CD8-positive, alpha-beta memory T cell (primary cell): Measurements from ENCODE around the gene DGKI. TPM values are rescaled to one million over a fixed set of nuclear protein-coding genes. Genes with fewer than 3 reads are reported as not detected.

Experiments used
- CTCF ChIA-PET: fragments of 350-600 bp; sonication (Branson Sonifier 250); formaldehyde crosslinking; loops from one replicate; lab custom pipeline; 2021; ENCODE audit warnings: antibody characterized with exemption; lab: Charles Lee
- POLR2A ChIA-PET: fragments of 350-600 bp; sonication (Branson Sonifier 250); formaldehyde crosslinking; loops from one replicate; lab custom pipeline; 2021; ENCODE audit warnings: antibody characterized with exemption; lab: Charles Lee
- DNase-seq, 5 donors: peaks; one replicate each; pipeline versions ENCODE4 v3.0.0 to v3.0.0-alpha.2; 2020 to 2022; ENCODE audit warnings: mixed read lengths in 1 of 5
- H3K27ac ChIP-seq: one replicate; pipeline ENCODE4 v1.7.0; 2013; ENCODE audit warnings: low read depth, mild to moderate bottlenecking, low read length, moderate library complexity
- H3K27me3 ChIP-seq: 2 replicates; pipeline ENCODE4 v1.7.0; 2013; ENCODE audit warnings: low read length, mild to moderate bottlenecking; ENCODE audit not compliant: insufficient read depth, poor library complexity, severe bottlenecking
- H3K36me3 ChIP-seq: 2 replicates; pipeline ENCODE4 v1.7.0; 2013; ENCODE audit warnings: mild to moderate bottlenecking, low read length, moderate library complexity; ENCODE audit not compliant: insufficient read depth
- H3K4me1 ChIP-seq: 2 replicates; pipeline ENCODE4 v1.7.0; 2013; ENCODE audit warnings: mild to moderate bottlenecking, low read length, moderate library complexity; ENCODE audit not compliant: insufficient read depth
- H3K4me3 ChIP-seq: 2 replicates; pipeline ENCODE4 v1.7.0; 2013; ENCODE audit warnings: mild to moderate bottlenecking, low read length
- H3K9me3 ChIP-seq: 2 replicates; pipeline ENCODE4 v1.7.0; 2013; ENCODE audit warnings: mild to moderate bottlenecking, low read length
- H3K27ac Mint-ChIP-seq, 8 donors: one replicate each; pipeline ENCODE4 v1.8.0; 2020 to 2021; ENCODE audit warnings: mixed read lengths in 8 of 8, mild to moderate bottlenecking in 6 of 8, inconsistent platforms in 3 of 8, moderate library complexity in 3 of 8
- H3K27me3 Mint-ChIP-seq, 2 donors: one replicate each; pipeline ENCODE4 v1.8.0; 2020 to 2021; ENCODE audit warnings: mixed read lengths in 2 of 2, mild to moderate bottlenecking in 1 of 2, moderate library complexity in 1 of 2
- H3K36me3 Mint-ChIP-seq, 3 donors: one replicate each; pipeline ENCODE4 v1.8.0; 2020 to 2021; ENCODE audit warnings: mixed read lengths in 3 of 3, inconsistent platforms in 1 of 3, mild to moderate bottlenecking in 1 of 3
- H3K4me1 Mint-ChIP-seq, 3 donors: one replicate each; pipeline ENCODE4 v1.8.0; 2020 to 2021; ENCODE audit warnings: mixed read lengths in 3 of 3, inconsistent platforms in 1 of 3, mild to moderate bottlenecking in 1 of 3
- H3K4me3 Mint-ChIP-seq, 7 donors: one replicate each; pipeline ENCODE4 v1.8.0; 2020 to 2021; ENCODE audit warnings: mixed read lengths in 7 of 7, mild to moderate bottlenecking in 6 of 7, moderate library complexity in 4 of 7, inconsistent platforms in 2 of 7
- H3K9me3 Mint-ChIP-seq, 5 donors: one replicate each; pipeline ENCODE4 v1.8.0; 2020 to 2022; ENCODE audit warnings: mixed read lengths in 5 of 5, mild to moderate bottlenecking in 3 of 5, moderate library complexity in 2 of 5, inconsistent platforms in 1 of 5
- polyA plus RNA-seq: library from polyadenylated mRNA; unstranded; fragments of 300-500 nt; fragmentation: Illumina TruSeq; gene quantifications from one replicate; pipeline ENCODE4 v1.2.3, GENCODE V29; 2021
- total RNA-seq, 2 experiments: library from RNA; stranded (reverse); gene quantifications; one replicate each; pipeline ENCODE4 v1.2.3, GENCODE V29; 2021

Gene DGKI
- total and polyA plus RNA-seq, 3 experiments from 2014 or later, result 1.3 to 1.4 TPM; not detected in 1

- Mint-ChIP-seq H3K4me3 (no peak overlapping the region), H3K9me3 (peaks cover 0 to 2% (median 0%) of the 10 kb centered on the region in 5 donors), H3K4me1 (no peaks in the 10 kb centered on the region), H3K27me3 (peaks cover 5 to 11% of the 10 kb centered on the region in 2 donors), H3K36me3 (no peaks in the 10 kb centered on the region), H3K27ac (no peak overlapping the region)
- Histone ChIP-seq H3K27me3 (no peaks in the 10 kb centered on the region), H3K9me3 (no peaks in the 10 kb centered on the region), H3K36me3 (no peaks in the 10 kb centered on the region), H3K4me1 (no peaks in the 10 kb centered on the region), H3K4me3 (no peak overlapping the region), H3K27ac (no peak overlapping the region)
- POLR2A ChIA-PET, result no interaction called here
- DNase-seq, result no peak
- CTCF ChIA-PET, result no interaction called here
Measured at GRCh38 chr7:137753067-137753466, 93.7 kb downstream of the DGKI start.

DNA sequence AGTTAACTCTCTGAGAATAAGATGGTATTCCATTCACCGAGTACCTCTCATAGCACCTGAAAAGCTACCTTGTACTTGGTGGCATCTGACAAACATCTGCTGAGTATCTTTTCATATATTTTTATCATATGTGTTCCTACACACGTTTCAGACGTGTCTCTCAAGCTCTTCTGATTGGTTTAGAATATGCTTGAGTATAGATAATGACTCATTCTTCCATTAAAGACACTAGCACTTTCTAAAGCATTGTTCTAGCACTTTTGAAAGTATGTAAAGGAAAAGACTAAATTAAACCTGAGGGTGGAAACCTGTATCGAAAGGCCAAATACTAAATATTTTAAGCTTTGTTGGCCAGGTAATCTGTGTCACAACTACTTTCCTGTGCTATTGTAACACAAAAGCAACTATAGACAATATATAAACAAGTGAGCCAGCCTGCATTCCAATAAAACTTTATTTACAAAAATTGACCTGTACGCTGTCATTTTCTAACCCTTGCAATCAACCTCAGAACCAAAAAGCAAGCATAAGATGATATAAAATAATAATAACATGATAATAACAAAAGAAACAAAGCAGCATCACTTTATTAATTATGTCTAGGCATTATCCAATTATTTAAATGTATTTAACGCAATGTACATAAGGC is 95.3 kb downstream of the DGKI start:
- ChIA-PET POLR2A (no interaction called here), CTCF (no interaction called here)
- Histone ChIP-seq H3K27ac (no peak overlapping the region), H3K27me3 (no peaks in the 10 kb centered on the region), H3K9me3 (no peaks in the 10 kb centered on the region), H3K4me3 (no peak overlapping the region), H3K4me1 (no peaks in the 10 kb centered on the region), H3K36me3 (no peaks in the 10 kb centered on the region)
- Mint-ChIP-seq H3K9me3 (peaks cover 0 to 2% (median 0%) of the 10 kb centered on the region in 5 donors), H3K4me1 (no peaks in the 10 kb centered on the region), H3K27me3 (peaks cover 5 to 11% of the 10 kb centered on the region in 2 donors), H3K4me3 (no peak overlapping the region), H3K36me3 (no peaks in the 10 kb centered on the region), H3K27ac (no peak overlapping the region)
- DNase-seq, result no peak

- no peaks in the 10 kb centered on the region for H3K36me3 ChIP-seq
- no peaks in the 10 kb centered on the region for H3K9me3 ChIP-seq
- no peak overlapping the region for H3K4me3 ChIP-seq
- H3K27ac ChIP-seq, result no peak overlapping the region
- no peaks in the 10 kb centered on the region for H3K4me1 ChIP-seq
- H3K27me3 ChIP-seq, result no peaks in the 10 kb centered on the region
- Mint-ChIP-seq H3K27ac (no peak overlapping the region), H3K4me1 (no peaks in the 10 kb centered on the region), H3K9me3 (peaks cover 0 to 7% (median 3%) of the 10 kb centered on the region in 5 donors), H3K36me3 (no peaks in the 10 kb centered on the region), H3K27me3 (peaks cover 3 to 8% of the 10 kb centered on the region in 2 donors), H3K4me3 (no peak overlapping the region)
- POLR2A ChIA-PET, result no interaction called here
- CTCF ChIA-PET, result no interaction called here
- DNase-seq, result no peak
Measured at GRCh38 chr7:137747359-137748031, 99.3 kb downstream of the DGKI start.

- no peak overlapping the region for H3K27ac Mint-ChIP-seq
- no peak overlapping the region for H3K4me3 ChIP-seq
- H3K9me3 ChIP-seq, result no peaks in the 10 kb centered on the region
- ChIA-PET CTCF (no interaction called here), POLR2A (no interaction called here)
- peaks cover 0 to 8% (median 3%) of the 10 kb centered on the region in 5 donors for H3K9me3 Mint-ChIP-seq
- no peak for DNase-seq
- no peaks in the 10 kb centered on the region for H3K36me3 Mint-ChIP-seq
- H3K27me3 Mint-ChIP-seq, result peaks cover 11 to 17% of the 10 kb centered on the region in 2 donors
- H3K27ac ChIP-seq, result no peak overlapping the region
- H3K4me1 Mint-ChIP-seq, result no peaks in the 10 kb centered on the region
- no peaks in the 10 kb centered on the region for H3K4me1 ChIP-seq
- no peak overlapping the region for H3K4me3 Mint-ChIP-seq
- no peaks in the 10 kb centered on the region for H3K27me3 ChIP-seq
- no peaks in the 10 kb centered on the region for H3K36me3 ChIP-seq
Measured at GRCh38 chr7:137743021-137743420, 103.8 kb downstream of the DGKI start.

GRCh38 chr7:137742051-137742450 is 104.7 kb downstream of the DGKI start:
- Histone ChIP-seq H3K9me3 (no peaks in the 10 kb centered on the region), H3K27ac (no peak overlapping the region), H3K27me3 (no peaks in the 10 kb centered on the region), H3K4me1 (no peaks in the 10 kb centered on the region), H3K4me3 (no peak overlapping the region), H3K36me3 (no peaks in the 10 kb centered on the region)
- H3K4me3 Mint-ChIP-seq, result no peak overlapping the region
- H3K36me3 Mint-ChIP-seq, result no peaks in the 10 kb centered on the region
- peaks cover 0 to 8% (median 3%) of the 10 kb centered on the region in 5 donors for H3K9me3 Mint-ChIP-seq
- POLR2A ChIA-PET, result no interaction called here
- DNase-seq, result no peak
- no peaks in the 10 kb centered on the region for H3K4me1 Mint-ChIP-seq
- no peak overlapping the region for H3K27ac Mint-ChIP-seq
- CTCF ChIA-PET, result no interaction called here
- peaks cover 11 to 17% of the 10 kb centered on the region in 2 donors for H3K27me3 Mint-ChIP-seq

- Mint-ChIP-seq H3K27me3 (peaks cover 11 to 17% of the 10 kb centered on the region in 2 donors), H3K27ac (no peak overlapping the region), H3K4me3 (no peak overlapping the region), H3K36me3 (no peaks in the 10 kb centered on the region), H3K4me1 (no peaks in the 10 kb centered on the region), H3K9me3 (peaks cover 0 to 8% (median 3%) of the 10 kb centered on the region in 5 donors)
- no peaks in the 10 kb centered on the region for H3K4me1 ChIP-seq
- no peak overlapping the region for H3K4me3 ChIP-seq
- no peak overlapping the region for H3K27ac ChIP-seq
- no peak for DNase-seq
- CTCF ChIA-PET, result no interaction called here
- no peaks in the 10 kb centered on the region for H3K9me3 ChIP-seq
- no peaks in the 10 kb centered on the region for H3K36me3 ChIP-seq
- POLR2A ChIA-PET, result no interaction called here
- no peaks in the 10 kb centered on the region for H3K27me3 ChIP-seq
Measured at GRCh38 chr7:137741443-137741842, 105.3 kb downstream of the DGKI start.

DNA sequence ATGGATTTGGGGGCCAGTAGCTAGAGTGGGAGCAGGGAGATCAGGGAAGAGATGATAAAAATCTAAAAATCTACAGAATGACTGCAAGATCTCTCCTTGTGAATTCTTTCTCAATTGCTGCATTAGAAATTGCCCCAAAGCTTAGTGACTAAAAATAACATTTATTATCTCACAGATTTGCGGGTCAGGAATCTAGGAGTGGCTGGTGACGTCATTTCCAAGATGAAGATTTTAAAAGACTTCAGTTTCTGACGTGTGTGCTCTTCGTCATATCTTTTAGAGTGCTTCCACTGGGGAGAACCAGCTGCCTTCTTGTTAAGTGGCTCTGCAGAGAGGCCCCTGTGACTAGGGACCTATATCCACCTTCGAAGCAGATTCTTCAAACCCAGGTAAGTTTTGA is 112.6 kb downstream of the DGKI start:
- H3K4me1 Mint-ChIP-seq, result no peaks in the 10 kb centered on the region
- no peak overlapping the region for H3K27ac Mint-ChIP-seq
- no peaks in the 10 kb centered on the region for H3K4me1 ChIP-seq
- no peak overlapping the region for H3K4me3 ChIP-seq
- no peak overlapping the region for H3K4me3 Mint-ChIP-seq
- ChIA-PET CTCF (no interaction called here), POLR2A (no interaction called here)
- H3K27me3 ChIP-seq, result no peaks in the 10 kb centered on the region
- H3K27me3 Mint-ChIP-seq, result peaks cover 4 to 13% of the 10 kb centered on the region in 2 donors
- DNase-seq, result no peak
- H3K9me3 Mint-ChIP-seq, result no peaks in the 10 kb centered on the region
- H3K36me3 Mint-ChIP-seq, result no peaks in the 10 kb centered on the region
- no peaks in the 10 kb centered on the region for H3K9me3 ChIP-seq
- no peak overlapping the region for H3K27ac ChIP-seq
- no peaks in the 10 kb centered on the region for H3K36me3 ChIP-seq

DNA sequence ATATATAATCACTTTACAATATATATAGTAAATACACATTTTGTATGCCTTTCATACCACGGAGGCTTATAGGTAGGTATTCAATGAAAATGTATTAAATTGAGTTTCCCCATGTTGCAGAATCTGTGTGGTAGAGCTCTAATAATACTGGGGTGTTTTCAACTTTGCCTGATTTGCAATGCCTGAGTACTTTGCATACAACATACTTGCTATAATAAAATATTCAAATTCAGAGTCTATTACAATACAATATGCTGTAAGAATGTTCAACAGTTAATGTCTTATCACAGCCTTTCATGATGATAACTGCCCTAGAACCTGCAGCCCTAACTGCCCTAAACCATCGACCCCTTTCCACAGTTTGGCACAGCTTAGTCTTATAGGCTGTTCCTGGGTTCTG is 114.6 kb downstream of the DGKI start:
- no peaks in the 10 kb centered on the region for H3K4me1 Mint-ChIP-seq
- H3K27me3 Mint-ChIP-seq, result peaks cover 0 to 6% of the 10 kb centered on the region in 2 donors
- no peaks in the 10 kb centered on the region for H3K4me1 ChIP-seq
- ChIA-PET POLR2A (no interaction called here), CTCF (no interaction called here)
- H3K4me3 Mint-ChIP-seq, result no peak overlapping the region
- H3K9me3 ChIP-seq, result no peaks in the 10 kb centered on the region
- no peaks in the 10 kb centered on the region for H3K36me3 ChIP-seq
- no peak overlapping the region for H3K27ac Mint-ChIP-seq
- no peak for DNase-seq
- H3K27me3 ChIP-seq, result no peaks in the 10 kb centered on the region
- H3K4me3 ChIP-seq, result no peak overlapping the region
- no peak overlapping the region for H3K27ac ChIP-seq
- no peaks in the 10 kb centered on the region for H3K36me3 Mint-ChIP-seq
- no peaks in the 10 kb centered on the region for H3K9me3 Mint-ChIP-seq
